Activated CD4-positive, alpha-beta memory T cell treated with anti-CD3 and anti-CD28 coated beads for 36 hours (primary cell): Measurements from ENCODE around the gene ELOF1. TPM values are rescaled to one million over a fixed set of nuclear protein-coding genes. Genes with fewer than 3 reads are reported as not detected.

Experiments
- CTCF ChIA-PET: fragments of 350-600 bp; sonication (Branson Sonifier 250); formaldehyde crosslinking; loops from one replicate; lab custom pipeline; 2021; ENCODE audit warnings: antibody characterized with exemption, inconsistent platforms; lab: Charles Lee
- POLR2A ChIA-PET: fragments of 350-600 bp; sonication (Branson Sonifier 250); formaldehyde crosslinking; loops from one replicate; lab custom pipeline; 2021; ENCODE audit warnings: antibody characterized with exemption; lab: Charles Lee
- DNase-seq: peaks from one replicate; pipeline ENCODE4 v3.0.0-alpha.2; 2020
- H3K27ac Mint-ChIP-seq: one replicate; pipeline ENCODE4 v1.8.0; 2021; ENCODE audit warnings: mixed read lengths
- H3K27me3 Mint-ChIP-seq: one replicate; pipeline ENCODE4 v1.8.0; 2021; ENCODE audit warnings: mixed read lengths
- H3K36me3 Mint-ChIP-seq: one replicate; pipeline ENCODE4 v1.8.0; 2021; ENCODE audit warnings: mixed read lengths
- H3K4me1 Mint-ChIP-seq: one replicate; pipeline ENCODE4 v1.8.0; 2021; ENCODE audit warnings: low read depth, mixed read lengths
- H3K4me3 Mint-ChIP-seq: one replicate; pipeline ENCODE4 v1.8.0; 2021; ENCODE audit warnings: mild to moderate bottlenecking, mixed read lengths
- H3K9me3 Mint-ChIP-seq: one replicate; pipeline ENCODE4 v1.8.0; 2021; ENCODE audit warnings: mixed read lengths
- intact Hi-C: fragments of 100-400 bp; cut with micrococcal nuclease; formaldehyde crosslinking; loops from one replicate; pipeline ENCODE4 v1.15.1; 2023
- total RNA-seq, 2 experiments: library from RNA; stranded (reverse); gene quantifications; one replicate each; pipeline ENCODE4 v1.2.3, GENCODE V29; 2021

The ELOF1 gene
- total RNA-seq, 2 experiments from 2014 or later = 48.5 to 49.1 TPM

GRCh38 chr19:11549386-11549953 is 9.6 kb downstream of the ELOF1 start:
- ChIA-PET POLR2A (interaction anchor here (0.9 kb wide), 1 partner anchor 21 kb away, joined by 3 read pairs; the partner anchor contains the start of gene ECSIT), CTCF (no interaction called here)
- intact Hi-C loops = no loop called here
- Mint-ChIP-seq H3K27ac (no peak overlapping the region), H3K36me3 (peaks cover 8% of the 10 kb centered on the region), H3K4me1 (peaks cover 6% of the 10 kb centered on the region), H3K27me3 (peaks cover 2% of the 10 kb centered on the region), H3K9me3 (no peaks in the 10 kb centered on the region), H3K4me3 (no peak overlapping the region)
- DNase-seq = no peak

- intact Hi-C loops = no loop called here
- H3K27ac Mint-ChIP-seq = no peak overlapping the region
- peaks cover 6% of the 10 kb centered on the region for H3K36me3 Mint-ChIP-seq
- ChIA-PET POLR2A (no interaction called here), CTCF (interaction anchor here (0.7 kb wide), 1 partner anchor 12 kb away, joined by 3 read pairs; no protein-coding TSS in a partner anchor)
- no peaks in the 10 kb centered on the region for H3K4me1 Mint-ChIP-seq
- H3K9me3 Mint-ChIP-seq = no peaks in the 10 kb centered on the region
- DNase-seq = no peak
- H3K4me3 Mint-ChIP-seq = no peak overlapping the region
- H3K27me3 Mint-ChIP-seq = peaks cover 6% of the 10 kb centered on the region
Measured at GRCh38 chr19:11547929-11548700, 10.9 kb downstream of the ELOF1 start.

- H3K27ac Mint-ChIP-seq = no peak overlapping the region
- no peaks in the 10 kb centered on the region for H3K36me3 Mint-ChIP-seq
- DNase-seq = no peak
- no peaks in the 10 kb centered on the region for H3K4me1 Mint-ChIP-seq
- H3K27me3 Mint-ChIP-seq = peaks cover 25% of the 10 kb centered on the region
- POLR2A ChIA-PET = interaction anchor here (1.5 kb wide), 1 partner anchor 13 kb away, joined by 3 read pairs; the partner anchor contains the start of gene ECSIT
- no peaks in the 10 kb centered on the region for H3K9me3 Mint-ChIP-seq
- H3K4me3 Mint-ChIP-seq = no peak overlapping the region
- CTCF ChIA-PET = no interaction called here
- intact Hi-C loops = no loop called here
Measured at GRCh38 chr19:11541238-11541637, 17.8 kb downstream of the ELOF1 start.

- Mint-ChIP-seq H3K4me1 (peaks cover 2% of the 10 kb centered on the region), H3K9me3 (no peaks in the 10 kb centered on the region), H3K4me3 (no peak overlapping the region), H3K27me3 (peaks cover 25% of the 10 kb centered on the region), H3K27ac (no peak overlapping the region), H3K36me3 (no peaks in the 10 kb centered on the region)
- intact Hi-C loops = no loop called here
- ChIA-PET CTCF (no interaction called here), POLR2A (interaction anchor here (1.5 kb wide), 1 partner anchor 12 kb away, joined by 3 read pairs; the partner anchor contains the start of gene ECSIT)
- no peak for DNase-seq
Measured at GRCh38 chr19:11540645-11541044, 18.4 kb downstream of the ELOF1 start.

- CTCF ChIA-PET = interaction anchor here (1.3 kb wide), 1 partner anchor 19 kb away, joined by 4 read pairs; the partner anchor contains the start of gene ELOF1
- H3K9me3 Mint-ChIP-seq = no peaks in the 10 kb centered on the region
- POLR2A ChIA-PET = interaction anchor here (1.5 kb wide), 1 partner anchor 11 kb away, joined by 3 read pairs; the partner anchor contains the start of gene ECSIT
Measured at GRCh38 chr19:11539495-11540365, 19.3 kb downstream of the ELOF1 start.

GRCh38 chr19:11538232-11539036 is 20.6 kb downstream of the ELOF1 start, which contains the start of gene CNN1:
Gene CNN1 (plus strand): TSS chr19:11538851. CDS start chr19:11538928, 77 bp downstream.
- no peaks in the 10 kb centered on the region for H3K36me3 Mint-ChIP-seq
- H3K9me3 Mint-ChIP-seq = no peaks in the 10 kb centered on the region
- ChIA-PET POLR2A (interaction anchor here (0.6 kb wide), 1 partner anchor 45 kb away, joined by 3 read pairs; no protein-coding TSS in a partner anchor), CTCF (interaction anchor here (1.3 kb wide), 1 partner anchor 21 kb away, joined by 4 read pairs; the partner anchor contains the start of gene ELOF1)
- intact Hi-C loops = no loop called here
- peaks cover 19% of the 10 kb centered on the region for H3K27me3 Mint-ChIP-seq
- no peak within 1 kb of the TSS for H3K4me3 Mint-ChIP-seq
- H3K27ac Mint-ChIP-seq = no peak within 1 kb of the TSS
- DNase-seq = no peak
- H3K4me1 Mint-ChIP-seq = peaks cover 4% of the 10 kb centered on the region

More at GRCh38 chr19:11539495-11540365, 19.3 kb downstream of the ELOF1 start:
- H3K27me3 Mint-ChIP-seq = peaks cover 23% of the 10 kb centered on the region
- peaks cover 4% of the 10 kb centered on the region for H3K4me1 Mint-ChIP-seq
- no peak overlapping the region for H3K4me3 Mint-ChIP-seq
- DNase-seq = no peak
- H3K27ac Mint-ChIP-seq = no peak overlapping the region
- intact Hi-C loops = no loop called here
- H3K36me3 Mint-ChIP-seq = no peaks in the 10 kb centered on the region

GRCh38 chr19:11535792-11536595 is 23.0 kb downstream of the ELOF1 start:
- intact Hi-C loops = loop anchor here (2.0 kb wide), 1 partner anchor 51 kb away; no protein-coding TSS in a partner anchor
- peak; percentile 91 for DNase-seq

GRCh38 chr19:11534948-11535347 is 24.1 kb downstream of the ELOF1 start:
- no peaks in the 10 kb centered on the region for H3K36me3 Mint-ChIP-seq
- H3K9me3 Mint-ChIP-seq = no peaks in the 10 kb centered on the region
- no peak overlapping the region for H3K4me3 Mint-ChIP-seq
- H3K27me3 Mint-ChIP-seq = peaks cover 7% of the 10 kb centered on the region
- no peak for DNase-seq
- intact Hi-C loops = no loop called here
- H3K27ac Mint-ChIP-seq = no peak overlapping the region
- CTCF ChIA-PET = interaction anchor here (0.6 to 2.5 kb wide), 3 partner anchors 27 to 56 kb away, joined by 3 to 17 read pairs (median 9); no protein-coding TSS in a partner anchor
- POLR2A ChIA-PET = no interaction called here
- H3K4me1 Mint-ChIP-seq = peaks cover 11% of the 10 kb centered on the region

More at GRCh38 chr19:11535792-11536595, 23.0 kb downstream of the ELOF1 start:
- Mint-ChIP-seq H3K36me3 (no peaks in the 10 kb centered on the region), H3K27ac (peak overlapping the region; percentile 4), H3K27me3 (peaks cover 12% of the 10 kb centered on the region), H3K9me3 (no peaks in the 10 kb centered on the region), H3K4me3 (peak overlapping the region; percentile 36), H3K4me1 (peaks cover 11% of the 10 kb centered on the region)
- ChIA-PET CTCF (interaction anchor here (0.6 to 2.5 kb wide), 12 partner anchors 9 to 55 kb away, joined by 3 to 17 read pairs (median 6); partner anchors contain the start of genes ELOF1 and ZNF653), POLR2A (interaction anchor here (1.0 kb wide), 1 partner anchor 16 kb away, joined by 3 read pairs; no protein-coding TSS in a partner anchor)

- ChIA-PET POLR2A (no interaction called here), CTCF (interaction anchor here (1.0 kb wide), 1 partner anchor 26 kb away, joined by 4 read pairs; no protein-coding TSS in a partner anchor)
- intact Hi-C loops = no loop called here
- no peaks in the 10 kb centered on the region for H3K9me3 Mint-ChIP-seq
- H3K36me3 Mint-ChIP-seq = no peaks in the 10 kb centered on the region
- no peak overlapping the region for H3K4me3 Mint-ChIP-seq
- DNase-seq = no peak
- H3K4me1 Mint-ChIP-seq = peaks cover 11% of the 10 kb centered on the region
- H3K27me3 Mint-ChIP-seq = peaks cover 7% of the 10 kb centered on the region
- no peak overlapping the region for H3K27ac Mint-ChIP-seq
Measured at GRCh38 chr19:11534538-11534937, 24.5 kb downstream of the ELOF1 start.

- Mint-ChIP-seq H3K4me3 (no peak overlapping the region), H3K27ac (no peak overlapping the region), H3K9me3 (no peaks in the 10 kb centered on the region), H3K36me3 (peaks cover 2% of the 10 kb centered on the region), H3K4me1 (peaks cover 20% of the 10 kb centered on the region), H3K27me3 (no peaks in the 10 kb centered on the region)
- ChIA-PET CTCF (interaction anchor here (0.7 kb wide), 1 partner anchor 14 kb away, joined by 3 read pairs; no protein-coding TSS in a partner anchor), POLR2A (interaction anchor here (0.6 kb wide), 1 partner anchor 316 kb away, joined by 3 read pairs; no protein-coding TSS in a partner anchor)
- peak; percentile 72 for DNase-seq
- intact Hi-C loops = no loop called here
Measured at GRCh38 chr19:11530432-11530831, 28.6 kb downstream of the ELOF1 start.
